Activated naive CD4-positive, alpha-beta T cell treated with Interleukin-2 at 50 U/mL for 16 hours (primary cell): ENCODE results near the gene MYO1D.
"Not testable (repeated sequence)": the region's sequence is repeated elsewhere in the genome, so short reads cannot be mapped to it uniquely, and the experiment has no call there.

Source experiments
- DNase-seq: peaks from one replicate; pipeline ENCODE4 v3.0.0-alpha.2; 2020

The MYO1D gene

GRCh38 chr17:32876417-32877163 is at the start of gene MYO1D:
MYO1D (minus strand) TSS chr17:32877124; CDS start chr17:32876872, 252 bp downstream.
- peak; percentile 69 for DNase-seq

GRCh38 chr17:32926183-32926582 is 49.3 kb upstream of the MYO1D start:
- DNase-seq: no peak

- not testable (repeated sequence) for DNase-seq
These were observed 47.0 kb upstream of the MYO1D start for GRCh38 chr17:32923905-32924304.

- DNase-seq: no peak
These were observed 44.1 kb upstream of the MYO1D start for GRCh38 chr17:32921017-32921416.

- DNase-seq: no peak
These were observed 43.4 kb upstream of the MYO1D start for GRCh38 chr17:32920293-32920692.

- DNase-seq: not testable (repeated sequence)
These were observed 43.0 kb upstream of the MYO1D start for GRCh38 chr17:32919876-32920275.

GRCh38 chr17:32917842-32918241 is 40.9 kb upstream of the MYO1D start:
- DNase-seq: no peak

- DNase-seq: no peak
These were observed 40.2 kb upstream of the MYO1D start for GRCh38 chr17:32917081-32917480.

GRCh38 chr17:32916134-32916533 is 39.2 kb upstream of the MYO1D start:
- no peak for DNase-seq

GRCh38 chr17:32915245-32915644 is 38.3 kb upstream of the MYO1D start:
- DNase-seq: no peak

- DNase-seq: peak; percentile 31
These were observed 37.3 kb upstream of the MYO1D start for GRCh38 chr17:32914181-32914580.

GRCh38 chr17:32913593-32913992 is 36.7 kb upstream of the MYO1D start:
- DNase-seq: no peak

- no peak for DNase-seq
These were observed 35.4 kb upstream of the MYO1D start for GRCh38 chr17:32912218-32912897.

- DNase-seq: no peak
These were observed 33.8 kb upstream of the MYO1D start for GRCh38 chr17:32910769-32911168.

GRCh38 chr17:32909787-32910369 is 33.0 kb upstream of the MYO1D start:
- peak; percentile 62 for DNase-seq

- DNase-seq: no peak
These were observed 30.7 kb upstream of the MYO1D start for GRCh38 chr17:32907583-32907982.

- no peak for DNase-seq
These were observed 28.0 kb upstream of the MYO1D start for GRCh38 chr17:32904891-32905290.

GRCh38 chr17:32903774-32904673 is 27.1 kb upstream of the MYO1D start:
- DNase-seq: peak; percentile 13

GRCh38 chr17:32901743-32902142 is 24.8 kb upstream of the MYO1D start:
- no peak for DNase-seq

GRCh38 chr17:32899236-32900013 is 22.5 kb upstream of the MYO1D start:
- no peak for DNase-seq

- DNase-seq: no peak
These were observed 19.8 kb upstream of the MYO1D start for GRCh38 chr17:32896647-32897258.

- no peak for DNase-seq
These were observed 17.3 kb upstream of the MYO1D start for GRCh38 chr17:32894245-32894644.
